A549 (cell line): ENCODE measurements around the gene CHTF8. TPM values are rescaled to one million over a fixed set of nuclear protein-coding genes. Genes with fewer than 3 reads are reported as not detected.

ENCODE experiments used
- ATAC-seq, 2 experiments: fragments of 200-7000 bp in 1 of 2; fragments of >200 bp in 1 of 2; cut with Nextera tagmentation in 1 of 2; cut with Tn5 transposase in 1 of 2; 3 replicates each; pipeline versions ENCODE4 v1.8.0 to v1.9.1; 2018 to 2020; ENCODE audit warnings: mild to moderate bottlenecking in 1 of 2, moderate library complexity in 1 of 2
- CTCF ChIA-PET: fragments of 300-600 bp; sonication (Branson Sonifier 250); formaldehyde crosslinking; extraction: SDS; loops from one replicate; lab custom pipeline; 2021; ENCODE audit warnings: antibody characterized with exemption, inconsistent platforms; lab: Yijun Ruan, JAX
- POLR2A ChIA-PET: fragments of 350-600 bp; formaldehyde crosslinking; extraction: SDS; loops from one replicate; lab custom pipeline; 2021; ENCODE audit warnings: antibody characterized with exemption, inconsistent platforms; lab: Yijun Ruan, JAX
- DNase-seq, 2 experiments: peaks; one replicate each; pipeline versions ENCODE4 v3.0.0 to v3.0.0-alpha.2; 2011 to 2016; ENCODE audit warnings: low read depth in 1 of 2, low spot score in 1 of 2
- FAIRE-seq: peaks from 2 replicates; lab custom pipeline; 2011; peaks lifted over from hg19 to GRCh38; lab: Jason Lieb, UNC
- H3K27ac ChIP-seq, 2 experiments: fragments of >200 bp; sonication (Bioruptor Twin); formaldehyde crosslinking; 3 replicates each; pipeline ENCODE4 v1.5.1; 2016 to 2017
- H3K4me1 ChIP-seq: fragments of >200 bp; sonication (Bioruptor Twin); formaldehyde crosslinking; 3 replicates; pipeline ENCODE4 v1.6.1; 2016
- H3K4me2 ChIP-seq: fragments of >200 bp; sonication (Bioruptor Twin); formaldehyde crosslinking; 3 replicates; pipeline ENCODE4 v1.6.1; 2016
- H3K4me3 ChIP-seq: fragments of >200 bp; sonication (Bioruptor Twin); formaldehyde crosslinking; 3 replicates; pipeline ENCODE4 v1.5.1; 2016
- H3K9me3 ChIP-seq: fragments of >200 bp; sonication (Bioruptor Twin); formaldehyde crosslinking; 3 replicates; pipeline ENCODE4 v1.6.1; 2016
- CEBPB ChIP-seq, 2 experiments: fragments of >200 bp in 1 of 2; sonication (Bioruptor Twin) in 1 of 2; formaldehyde crosslinking in 1 of 2; IDR thresholded peaks; 2 replicates each; pipeline ENCODE4 v1.6.1; 2012 to 2016
- E2F6 ChIP-seq: IDR thresholded peaks from 2 replicates; pipeline ENCODE4 v1.6.1; 2012; ENCODE audit warnings: low read depth, borderline replicate concordance
- EHMT2 ChIP-seq: fragments of 200-600 bp; sonication (generic); IDR thresholded peaks from 2 replicates; pipeline ENCODE4 v1.6.1; 2016; ENCODE audit warnings: antibody characterized with exemption, low read depth, mild to moderate bottlenecking, moderate library complexity
- ELK1 ChIP-seq: fragments of 150-350 bp; IDR thresholded peaks from 2 replicates; pipeline ENCODE4 v1.6.1; 2014; ENCODE audit warnings: low read depth, mild to moderate bottlenecking, low read length
- ESRRA ChIP-seq: fragments of 150-350 bp; IDR thresholded peaks from 2 replicates; pipeline ENCODE4 v1.6.1; 2014; ENCODE audit warnings: mild to moderate bottlenecking, low read length, borderline replicate concordance
- FOSL2 ChIP-seq, 2 experiments: fragments of 450-650 bp in 1 of 2; fragments of >200 bp in 1 of 2; sonication (Bioruptor Twin) in 1 of 2; formaldehyde crosslinking; IDR thresholded peaks; 2 replicates each; pipeline versions ENCODE4 v1.5.0 to v1.6.1; 2016 to 2020; ENCODE audit warnings: mild to moderate bottlenecking in 1 of 2, moderate library complexity in 1 of 2
- HEYL ChIP-seq: fragments of 250-450 bp; sonication (Bioruptor Pico); IDR thresholded peaks from 2 replicates; pipeline ENCODE4 v1.8.0; 2021; ENCODE audit warnings: mild to moderate bottlenecking, moderate library complexity
- HMGXB4 ChIP-seq: fragments of 250-450 bp; sonication (Bioruptor Pico); IDR thresholded peaks from 2 replicates; pipeline ENCODE4 v1.5.0; 2021; ENCODE audit warnings: mild to moderate bottlenecking, moderate library complexity, borderline replicate concordance
- HOXA7 ChIP-seq: fragments of 250-450 bp; sonication (Bioruptor Pico); IDR thresholded peaks from 2 replicates; pipeline ENCODE4 v1.5.0; 2020; ENCODE audit warnings: mild to moderate bottlenecking, moderate library complexity
- JUN ChIP-seq, 2 experiments: fragments of >200 bp; sonication (Bioruptor Twin); formaldehyde crosslinking; IDR thresholded peaks; 2 replicates in 1 of 2; 3 replicates in 1 of 2; pipeline ENCODE4 v1.6.1; 2016 to 2017
- KDM1A ChIP-seq: fragments of 200-600 bp; sonication (generic); IDR thresholded peaks from 2 replicates; pipeline ENCODE4 v1.6.1; 2016; ENCODE audit warnings: low read depth, mild to moderate bottlenecking
- KDM5A ChIP-seq: fragments of 200-600 bp; sonication (generic); IDR thresholded peaks from 2 replicates; pipeline ENCODE4 v1.6.1; 2016; ENCODE audit warnings: antibody characterized with exemption, mild to moderate bottlenecking
- MAFK ChIP-seq: fragments of 450-650 bp; IDR thresholded peaks from 2 replicates; pipeline ENCODE4 v1.6.1; 2014; ENCODE audit not compliant: partially characterized antibody
- MAX ChIP-seq: IDR thresholded peaks from 2 replicates; pipeline ENCODE4 v1.6.1; 2012
- MAZ ChIP-seq: fragments of 150-350 bp; IDR thresholded peaks from 2 replicates; pipeline ENCODE4 v1.6.1; 2014; ENCODE audit warnings: antibody characterized with exemption, low read depth, low read length, borderline replicate concordance
- NFE2L2 ChIP-seq: fragments of 150-350 bp; conservative IDR thresholded peaks from 2 replicates; pipeline ENCODE4 v1.6.1; 2014; ENCODE audit warnings: low read length
- NR3C1 ChIP-seq: fragments of >200 bp; sonication (Bioruptor Twin); formaldehyde crosslinking; IDR thresholded peaks from 3 replicates; pipeline ENCODE4 v1.6.1; 2017
- PHF8 ChIP-seq: fragments of 200-600 bp; sonication (generic); IDR thresholded peaks from 2 replicates; pipeline ENCODE4 v1.6.1; 2016; ENCODE audit warnings: low read depth, mild to moderate bottlenecking, antibody characterized with exemption, moderate library complexity, borderline replicate concordance
- POLR2AphosphoS2 ChIP-seq: conservative IDR thresholded peaks from 2 replicates; pipeline ENCODE4 v1.6.1; 2012; ENCODE audit warnings: low read length, improper control_type of control experiment, inconsistent platforms
- RARB ChIP-seq: fragments of 250-450 bp; sonication (Bioruptor Pico); IDR thresholded peaks from 2 replicates; pipeline ENCODE4 v1.8.0; 2021; ENCODE audit warnings: mild to moderate bottlenecking, moderate library complexity
- RNF2 ChIP-seq: fragments of 200-600 bp; sonication (generic); IDR thresholded peaks from 2 replicates; pipeline ENCODE4 v1.6.1; 2016; ENCODE audit warnings: low read depth, mild to moderate bottlenecking, antibody characterized with exemption, moderate library complexity, borderline replicate concordance
- SREBF2 ChIP-seq: fragments of 450-650 bp; IDR thresholded peaks from 2 replicates; pipeline ENCODE4 v1.6.1; 2014; ENCODE audit warnings: mild to moderate bottlenecking, moderate library complexity
- USF2 ChIP-seq: fragments of 450-650 bp; IDR thresholded peaks from 2 replicates; pipeline ENCODE4 v1.6.1; 2014; ENCODE audit warnings: antibody characterized with exemption
- ZC3H11A ChIP-seq: fragments of 450-650 bp; IDR thresholded peaks from 2 replicates; pipeline ENCODE4 v1.6.1; 2014; ENCODE audit warnings: antibody characterized with exemption, mild to moderate bottlenecking
- ZFP36 ChIP-seq: fragments of 450-650 bp; IDR thresholded peaks from 2 replicates; pipeline ENCODE4 v1.6.1; 2014; ENCODE audit warnings: borderline replicate concordance; ENCODE audit not compliant: partially characterized antibody
- ZSCAN20 ChIP-seq: fragments of 250-450 bp; sonication (Bioruptor Pico); IDR thresholded peaks from 2 replicates; pipeline ENCODE4 v1.8.0; 2022; ENCODE audit warnings: mild to moderate bottlenecking, moderate library complexity
- WGBS: methylation state at CpG from one replicate; pipeline ENCODE4 v1.1.6; 2017; ENCODE audit errors: missing lambda C conversion rate; 5-methylcytosine and 5-hydroxymethylcytosine counted together
- polyA plus RNA-seq, 4 experiments: library from polyadenylated mRNA; depleted of rRNA in 3 of 4; stranded (reverse); fragments of >200 nt; fragmentation: RNase III in 1 of 4; extraction: RNeasy Plus Mini Kit Qiagen cat#74134 plus additional on column Dnase treatment in 1 of 4; gene quantifications; 2 replicates in 3 of 4; 3 replicates in 1 of 4; pipeline ENCODE4 v1.2.3, GENCODE V29; 2011 to 2017

Gene CHTF8
- polyA plus RNA-seq, 2 of the 4 experiments (the other 2 are of a cell fraction) = 78.7 to 81.6 TPM

GRCh38 chr16:69095193-69095592, 37.2 kb downstream of the CHTF8 start:
- POLR2A ChIA-PET = no interaction called here
- WGBS = 95% methylated on average over 6 of the region's 6 CpGs
- no peak for ATAC-seq

GRCh38 chr16:69094501-69094900, 37.9 kb downstream of the CHTF8 start:
- peaks cover 8% of the 10 kb centered on the region for H3K4me1 ChIP-seq
- TF ChIP-seq ESRRA (no peak), KDM5A (no peak), JUN (IDR thresholded peaks at IDR 0.05) (no peak), MAX (no peak), NR3C1 (no peak), PHF8 (no peak), HEYL (CRISPR knock-in tag) (no peak), KDM1A (no peak), RARB (CRISPR knock-in tag) (no peak), MAFK (no peak), ZC3H11A (no peak)
- TF ChIP-seq, all 56 proteins: peak for 0
- ATAC-seq (no peak; a peak in 2 of 6 replicates), FAIRE-seq (no peak), DNase-seq (no peak)
- CTCF ChIA-PET = interaction anchor here (1.0 to 3.2 kb wide), 4 partner anchors 11 to 32 kb away, joined by 3 to 11 read pairs (median 10); partner anchors contain the start of gene HAS3
- no peaks in the 10 kb centered on the region for H3K9me3 ChIP-seq
- no peak overlapping the region for H3K4me2 ChIP-seq
- H3K4me3 ChIP-seq = no peak overlapping the region
- POLR2A ChIA-PET = no interaction called here
- peak overlapping the region in 1 of 2 experiments; percentile 35; a peak in 3 of 6 replicates for H3K27ac ChIP-seq
- WGBS = 83% methylated on average over 5 of the region's 5 CpGs

More at GRCh38 chr16:69095193-69095592, 37.2 kb downstream of the CHTF8 start:
- no peaks in the 10 kb centered on the region for H3K9me3 ChIP-seq
- CTCF ChIA-PET = interaction anchor here (0.6 to 3.2 kb wide), 5 partner anchors 11 to 34 kb away, joined by 3 to 11 read pairs (median 3); no protein-coding TSS in a partner anchor
- FAIRE-seq = no peak
- TF ChIP-seq HEYL (CRISPR knock-in tag) = no peak
- no peak for TF ChIP-seq SREBF2
- TF ChIP-seq HMGXB4 (CRISPR knock-in tag) = no peak
- H3K4me2 ChIP-seq = no peak overlapping the region
- no peak overlapping the region for H3K27ac ChIP-seq
- H3K4me1 ChIP-seq = peaks cover 2% of the 10 kb centered on the region; the same call in 1 of the 3 replicates
- H3K4me3 ChIP-seq = no peak overlapping the region
- no peak for DNase-seq

- ChIA-PET POLR2A (no interaction called here), CTCF (interaction anchor here (1.0 to 3.2 kb wide), 7 partner anchors 10 to 38 kb away, joined by 3 to 11 read pairs (median 4); partner anchors contain the start of gene HAS3)
- WGBS = 74% methylated on average over 3 of the region's 3 CpGs
- TF ChIP-seq ZC3H11A = no peak
- no peak for TF ChIP-seq E2F6
- TF ChIP-seq FOSL2 (IDR thresholded peaks at IDR 0.05) = no peak
- no peak for TF ChIP-seq FOSL2 (CRISPR knock-in tag; IDR thresholded peaks at IDR 0.05)
- TF ChIP-seq ZSCAN20 (CRISPR knock-in tag) = no peak
- TF ChIP-seq POLR2AphosphoS2 = no peak
- no peak for TF ChIP-seq HMGXB4 (CRISPR knock-in tag)
- no peak for TF ChIP-seq ESRRA
- no peak for TF ChIP-seq SREBF2
- TF ChIP-seq CEBPB (IDR thresholded peaks at IDR 0.05) = no peak
- TF ChIP-seq USF2 = no peak
- no peak for TF ChIP-seq EHMT2
- no peak for TF ChIP-seq NFE2L2
- no peak for TF ChIP-seq ELK1
- TF ChIP-seq RNF2 = no peak
- TF ChIP-seq KDM1A = no peak
- no peak for TF ChIP-seq ZFP36
- no peak for TF ChIP-seq HOXA7 (CRISPR knock-in tag)
- TF ChIP-seq MAZ = no peak
- no peak for TF ChIP-seq NR3C1
Measured at GRCh38 chr16:69093974-69094373, 38.4 kb downstream of the CHTF8 start.

More at GRCh38 chr16:69093974-69094373, 38.4 kb downstream of the CHTF8 start:
- FAIRE-seq = no peak
- Histone ChIP-seq H3K4me2 (no peak overlapping the region), H3K4me1 (peaks cover 13% of the 10 kb centered on the region), H3K27ac (peak overlapping the region in 1 of 2 experiments; percentile 35; a peak in 3 of 6 replicates), H3K9me3 (no peaks in the 10 kb centered on the region), H3K4me3 (no peak overlapping the region)
- no peak for DNase-seq
- ATAC-seq = no peak; a peak in 1 of 6 replicates
